SH-SY5Y (cell line): Measurements from ENCODE around the gene GRB10.

Experiments
- GATA2 ChIP-seq: IDR thresholded peaks from 2 replicates; pipeline ENCODE4 v1.6.1; 2011; ENCODE audit warnings: mild to moderate bottlenecking, low read depth, low read length
- GATA3 ChIP-seq: IDR thresholded peaks from 2 replicates; pipeline ENCODE4 v1.6.1; 2011; ENCODE audit warnings: low read depth, mild to moderate bottlenecking, low read length, moderate library complexity

DNA sequence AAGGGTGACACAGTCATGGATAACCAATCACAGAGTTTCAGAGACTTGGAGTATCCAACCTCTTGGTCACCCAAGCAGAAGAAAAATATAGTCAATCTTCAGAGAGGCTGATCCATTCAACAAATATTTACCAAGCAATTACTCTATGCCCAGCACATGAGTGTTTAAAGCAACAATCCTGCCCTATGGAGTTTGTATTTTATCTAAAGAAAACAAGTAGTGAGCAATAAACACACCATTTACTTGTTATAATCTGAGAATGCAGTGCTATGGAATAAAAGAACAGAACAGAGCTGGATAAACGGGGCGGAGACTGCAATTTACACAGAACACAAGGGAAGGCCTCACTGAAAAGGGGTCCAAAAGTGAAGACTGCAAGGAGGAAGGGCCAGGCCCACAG, 63.8 kb downstream of the GRB10 start:
- TF ChIP-seq GATA3 (no peak), GATA2 (no peak)
